Measurements from ENCODE around the gene MRPL43. TPM values are rescaled to one million over a fixed set of nuclear protein-coding genes. Genes with fewer than 3 reads are reported as not detected.

Gene MRPL43
- total RNA-seq, 1 experiment from 2014 or later = 91.3 TPM

- TF ChIP-seq SP1 (CRISPR knock-in tag; conservative IDR thresholded peaks at IDR 0.05) = no peak
- no peak for TF ChIP-seq AFF4 (CRISPR knock-in tag; IDR thresholded peaks at IDR 0.05; ENCODE audit: borderline replicate concordance)
- no peak for TF ChIP-seq ZNF219 (CRISPR knock-in tag; IDR thresholded peaks at IDR 0.05; ENCODE audit: borderline replicate concordance)
- no peak for TF ChIP-seq PRRX2 (CRISPR knock-in tag; IDR thresholded peaks at IDR 0.05)
- TF ChIP-seq ERG (CRISPR knock-in tag; IDR thresholded peaks at IDR 0.05) = no peak
- no peak for TF ChIP-seq ZNF232 (CRISPR knock-in tag; IDR thresholded peaks at IDR 0.05)
- no peak for TF ChIP-seq FOXP4 (CRISPR knock-in tag; IDR thresholded peaks at IDR 0.05)
- no peak for TF ChIP-seq RELA (CRISPR knock-in tag; IDR thresholded peaks at IDR 0.05; ENCODE audit: borderline replicate concordance)
- no peak for TF ChIP-seq CBFB (CRISPR knock-in tag; IDR thresholded peaks at IDR 0.05; ENCODE audit: low read depth)
- TF ChIP-seq TEAD1 (CRISPR knock-in tag; IDR thresholded peaks at IDR 0.05) = no peak
- no peak for TF ChIP-seq HMGXB4 (CRISPR knock-in tag; IDR thresholded peaks at IDR 0.05)
- TF ChIP-seq TEAD4 (CRISPR knock-in tag; IDR thresholded peaks at IDR 0.05) = no peak
- no peak for TF ChIP-seq SMAD4 (CRISPR knock-in tag; IDR thresholded peaks at IDR 0.05)
- TF ChIP-seq NFATC4 (CRISPR knock-in tag; IDR thresholded peaks at IDR 0.05) = no peak
- no peak for TF ChIP-seq E2F1 (CRISPR knock-in tag; IDR thresholded peaks at IDR 0.05)
- no peak for TF ChIP-seq ATF1 (CRISPR knock-in tag; IDR thresholded peaks at IDR 0.05)
- no peak for TF ChIP-seq ATF6 (CRISPR knock-in tag; IDR thresholded peaks at IDR 0.05)
- H3K4me3 Mint-ChIP-seq = no peak overlapping the region
- H3K27me3 Mint-ChIP-seq (ENCODE audit: low read depth) = no peaks in the 10 kb centered on the region
- CTCF ChIA-PET = interaction anchor here (1.8 to 5.6 kb wide), 3 partner anchors 32 to 48 kb away, joined by 6 to 41 read pairs (median 7); no protein-coding TSS in a partner anchor
- POLR2A ChIA-PET = interaction anchor here (0.6 kb wide), 2 partner anchors 14 to 27 kb away, joined by 4 read pairs; no protein-coding TSS in a partner anchor
- H3K36me3 Mint-ChIP-seq = no peaks in the 10 kb centered on the region
- DNase-seq (ENCODE audit: low spot score) (no peak), ATAC-seq (no peak)
- H3K27ac Mint-ChIP-seq = no peak overlapping the region
- H3K4me1 Mint-ChIP-seq = peaks cover 11% of the 10 kb centered on the region
- no peaks in the 10 kb centered on the region for H3K9me3 Mint-ChIP-seq
Measured at GRCh38 chr10:100965820-100966219, 21.5 kb downstream of the MRPL43 start.
